Smooth muscle cell (in vitro differentiated cells): ENCODE data around the gene ATP2A2. TPM values are rescaled to one million over a fixed set of nuclear protein-coding genes. Genes with fewer than 3 reads are reported as not detected.
"Not testable (repeated sequence)": the region's sequence is repeated elsewhere in the genome, so short reads cannot be mapped to it uniquely, and the experiment has no call there.

Experiments
- DNase-seq: peaks from one replicate; lab custom pipeline; 2025; ENCODE audit not compliant: unreplicated experiment; lab: John Stamatoyannopoulos, UW
- H2AFZ ChIP-seq: fragments of 200-600 bp; sonication (generic); 2 replicates; pipeline ENCODE4 v1.6.0; 2016; ENCODE audit warnings: antibody characterized with exemption, low read depth, mild to moderate bottlenecking
- H3F3A ChIP-seq: fragments of 200-600 bp; sonication (generic); 2 replicates; pipeline ENCODE4 v1.6.0; 2017; ENCODE audit warnings: antibody characterized with exemption, low read depth
- H3K27ac ChIP-seq: fragments of 200-600 bp; sonication (generic); 2 replicates; pipeline ENCODE4 v1.5.1; 2016; ENCODE audit warnings: low read depth, mild to moderate bottlenecking
- H3K27me3 ChIP-seq: fragments of 200-600 bp; sonication (generic); 2 replicates; pipeline ENCODE4 v1.6.1; 2016; ENCODE audit warnings: low read depth, mild to moderate bottlenecking
- H3K36me3 ChIP-seq: fragments of 200-600 bp; sonication (generic); 2 replicates; pipeline ENCODE4 v1.5.1; 2016; ENCODE audit warnings: low read depth
- H3K4me1 ChIP-seq: fragments of 200-600 bp; sonication (generic); 2 replicates; pipeline ENCODE4 v1.5.1; 2016; ENCODE audit warnings: low read depth
- H3K4me2 ChIP-seq: fragments of 200-600 bp; sonication (generic); 2 replicates; pipeline ENCODE4 v1.6.0; 2016; ENCODE audit warnings: mild to moderate bottlenecking
- H3K4me3 ChIP-seq: fragments of 200-600 bp; sonication (generic); 2 replicates; pipeline ENCODE4 v1.5.1; 2016; ENCODE audit warnings: mild to moderate bottlenecking
- H3K79me2 ChIP-seq: fragments of 200-600 bp; sonication (generic); 2 replicates; pipeline ENCODE4 v1.6.0; 2016; ENCODE audit warnings: low read depth, mild to moderate bottlenecking
- H3K9ac ChIP-seq: fragments of 200-600 bp; sonication (generic); 2 replicates; pipeline ENCODE4 v1.6.0; 2016; ENCODE audit warnings: low read depth
- H3K9me3 ChIP-seq: fragments of 200-600 bp; sonication (generic); replicated peaks from 2 replicates; pipeline ENCODE4 v1.5.1; 2016; ENCODE audit warnings: low read depth
- H4K20me1 ChIP-seq: fragments of 200-600 bp; sonication (generic); 2 replicates; pipeline ENCODE4 v1.6.0; 2016; ENCODE audit warnings: low read depth
- WGBS: methylation state at CpG from one replicate; pipeline ENCODE4 v1.1.7; 2016; ENCODE audit warnings: low lambda C conversion rate; 5-methylcytosine and 5-hydroxymethylcytosine counted together
- polyA plus RNA-seq: library from polyadenylated mRNA; unstranded; fragments of >200 nt; fragmentation: Nextera tagmentation; extraction: Ambion mirVana; gene quantifications from 2 replicates; pipeline ENCODE4 v1.2.1, GENCODE V29; 2016
- total RNA-seq: library from RNA; depleted of rRNA; stranded (reverse); fragments of >200 nt; gene quantifications from 2 replicates; pipeline ENCODE4 v1.2.3, GENCODE V29; 2014
- TF ChIP-seq, protein P1 (sequence below): fragments of 200-600 bp; sonication (generic); IDR thresholded peaks from 2 replicates; pipeline ENCODE4 v1.5.1; 2017; ENCODE audit warnings: borderline replicate concordance, mild to moderate bottlenecking, antibody characterized with exemption; ENCODE audit not compliant: insufficient read depth, poor library complexity, severe bottlenecking

ATP2A2 gene
- total and polyA plus RNA-seq, 2 experiments from 2014 or later, result 47.6 to 104 TPM

- H3F3A ChIP-seq, result peaks cover 4% of the 10 kb centered on the region
- H3K9me3 ChIP-seq, result no peaks in the 10 kb centered on the region
- H3K4me1 ChIP-seq, result no peaks in the 10 kb centered on the region
- H3K27me3 ChIP-seq, result no peaks in the 10 kb centered on the region
- no peak overlapping the region for H3K9ac ChIP-seq
- no peak overlapping the region for H3K27ac ChIP-seq
- no peak overlapping the region for H3K4me3 ChIP-seq
- H2AFZ ChIP-seq, result no peak overlapping the region
- peaks cover 26% of the 10 kb centered on the region for H4K20me1 ChIP-seq
- H3K4me2 ChIP-seq, result no peak overlapping the region
- TF ChIP-seq, protein P1, sequence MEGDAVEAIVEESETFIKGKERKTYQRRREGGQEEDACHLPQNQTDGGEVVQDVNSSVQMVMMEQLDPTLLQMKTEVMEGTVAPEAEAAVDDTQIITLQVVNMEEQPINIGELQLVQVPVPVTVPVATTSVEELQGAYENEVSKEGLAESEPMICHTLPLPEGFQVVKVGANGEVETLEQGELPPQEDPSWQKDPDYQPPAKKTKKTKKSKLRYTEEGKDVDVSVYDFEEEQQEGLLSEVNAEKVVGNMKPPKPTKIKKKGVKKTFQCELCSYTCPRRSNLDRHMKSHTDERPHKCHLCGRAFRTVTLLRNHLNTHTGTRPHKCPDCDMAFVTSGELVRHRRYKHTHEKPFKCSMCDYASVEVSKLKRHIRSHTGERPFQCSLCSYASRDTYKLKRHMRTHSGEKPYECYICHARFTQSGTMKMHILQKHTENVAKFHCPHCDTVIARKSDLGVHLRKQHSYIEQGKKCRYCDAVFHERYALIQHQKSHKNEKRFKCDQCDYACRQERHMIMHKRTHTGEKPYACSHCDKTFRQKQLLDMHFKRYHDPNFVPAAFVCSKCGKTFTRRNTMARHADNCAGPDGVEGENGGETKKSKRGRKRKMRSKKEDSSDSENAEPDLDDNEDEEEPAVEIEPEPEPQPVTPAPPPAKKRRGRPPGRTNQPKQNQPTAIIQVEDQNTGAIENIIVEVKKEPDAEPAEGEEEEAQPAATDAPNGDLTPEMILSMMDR, result no peak
- peaks cover 46% of the 10 kb centered on the region for H3K36me3 ChIP-seq
- DNase-seq, result no peak
- no peaks in the 10 kb centered on the region for H3K79me2 ChIP-seq
- WGBS, result 96% methylated on average over 11 of the region's 11 CpGs
These were observed 57.1 kb downstream of the ATP2A2 start for GRCh38 chr12:110337912-110338710.

GRCh38 chr12:110338754-110339153 lies 57.7 kb downstream of the ATP2A2 start:
- Histone ChIP-seq H3K79me2 (no peaks in the 10 kb centered on the region), H3K9ac (no peak overlapping the region), H3K27me3 (no peaks in the 10 kb centered on the region), H3K36me3 (peaks cover 47% of the 10 kb centered on the region), H4K20me1 (peaks cover 26% of the 10 kb centered on the region), H3K9me3 (no peaks in the 10 kb centered on the region), H3K27ac (no peak overlapping the region), H3K4me2 (no peak overlapping the region), H3K4me3 (no peak overlapping the region), H3K4me1 (no peaks in the 10 kb centered on the region), H2AFZ (no peak overlapping the region), H3F3A (peaks cover 4% of the 10 kb centered on the region)
- DNase-seq, result no peak
- TF ChIP-seq, protein P1, result no peak
- WGBS, result 95% methylated on average over 3 of the region's 3 CpGs

DNA sequence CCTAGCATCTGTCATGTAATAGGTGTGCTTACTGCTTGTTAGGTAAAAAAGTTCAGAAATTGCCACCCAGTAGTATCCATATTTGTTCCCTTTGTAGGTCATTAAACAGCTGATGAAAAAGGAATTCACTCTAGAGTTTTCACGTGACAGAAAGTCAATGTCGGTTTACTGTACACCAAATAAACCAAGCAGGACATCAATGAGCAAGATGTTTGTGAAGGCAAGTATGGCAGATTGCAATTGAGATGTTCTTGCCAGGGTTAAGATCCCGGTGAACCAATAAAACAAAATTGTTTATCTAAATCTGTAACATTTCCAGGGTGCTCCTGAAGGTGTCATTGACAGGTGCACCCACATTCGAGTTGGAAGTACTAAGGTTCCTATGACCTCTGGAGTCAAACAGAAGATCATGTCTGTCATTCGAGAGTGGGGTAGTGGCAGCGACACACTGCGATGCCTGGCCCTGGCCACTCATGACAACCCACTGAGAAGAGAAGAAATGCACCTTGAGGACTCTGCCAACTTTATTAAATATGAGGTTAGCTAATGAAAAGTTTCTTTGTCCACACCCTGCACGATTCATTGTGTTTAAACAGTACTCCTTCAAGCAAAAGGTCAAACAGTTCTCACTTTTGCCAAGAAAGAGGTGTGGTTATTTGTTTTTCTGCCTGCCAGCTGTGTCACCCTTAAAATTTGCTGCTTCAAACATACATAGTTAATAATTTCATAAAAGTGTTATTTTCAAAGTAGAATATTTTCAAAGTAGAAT lies 58.3 kb downstream of the ATP2A2 start:
- no peaks in the 10 kb centered on the region for H3K9me3 ChIP-seq
- TF ChIP-seq, protein P1, result no peak
- no peak overlapping the region for H3K4me2 ChIP-seq
- H2AFZ ChIP-seq, result no peak overlapping the region
- WGBS, result 96% methylated on average over 8 of the region's 8 CpGs
- no peaks in the 10 kb centered on the region for H3K4me1 ChIP-seq
- no peak overlapping the region for H3K9ac ChIP-seq
- H3K27ac ChIP-seq, result no peak overlapping the region
- H3K4me3 ChIP-seq, result no peak overlapping the region
- no peaks in the 10 kb centered on the region for H3K79me2 ChIP-seq
- H4K20me1 ChIP-seq, result peaks cover 32% of the 10 kb centered on the region
- H3K27me3 ChIP-seq, result no peaks in the 10 kb centered on the region
- no peak for DNase-seq
- H3K36me3 ChIP-seq, result peaks cover 53% of the 10 kb centered on the region
- H3F3A ChIP-seq, result peaks cover 4% of the 10 kb centered on the region

DNA sequence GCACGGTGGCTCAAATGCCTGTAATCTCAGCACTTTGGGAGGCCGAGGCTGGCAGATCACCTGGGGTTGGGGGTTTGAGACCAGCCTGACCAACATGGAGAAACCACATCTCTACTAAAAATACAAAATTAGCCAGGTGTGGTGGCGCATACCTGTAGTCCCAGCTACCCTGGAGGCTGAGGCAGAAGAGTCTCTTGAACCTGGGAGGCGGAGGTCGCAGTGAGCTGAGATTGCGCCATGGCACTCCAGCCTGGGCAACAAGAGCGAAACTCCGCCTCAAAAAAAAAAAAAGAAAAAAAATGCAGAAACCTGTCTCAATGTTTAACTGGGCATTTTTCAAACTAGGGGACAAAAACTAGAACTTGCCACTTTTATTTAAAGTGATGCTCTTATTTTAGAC lies 59.2 kb downstream of the ATP2A2 start:
- not testable (repeated sequence) for H3K79me2 ChIP-seq, H3K9ac ChIP-seq, H3K27me3 ChIP-seq, H3K4me3 ChIP-seq, DNase-seq, H3K27ac ChIP-seq, H3K4me1 ChIP-seq, H3F3A ChIP-seq, H3K4me2 ChIP-seq, H3K9me3 ChIP-seq, H2AFZ ChIP-seq
- Histone ChIP-seq H3K36me3 (peaks cover 55% of the 10 kb centered on the region), H4K20me1 (peaks cover 34% of the 10 kb centered on the region)
- 96% methylated on average over 8 of the region's 8 CpGs for WGBS
